ENCODE measurements around the gene SPHKAP. TPM values are rescaled to one million over a fixed set of nuclear protein-coding genes. Genes with fewer than 3 reads are reported as not detected.
"Not testable (repeated sequence)": the region's sequence is repeated elsewhere in the genome, so short reads cannot be mapped to it uniquely, and the experiment has no call there.

Gene SPHKAP
- total RNA-seq, 4 donors from 2014 or later = under 0.01 TPM; not detected in 3

DNA sequence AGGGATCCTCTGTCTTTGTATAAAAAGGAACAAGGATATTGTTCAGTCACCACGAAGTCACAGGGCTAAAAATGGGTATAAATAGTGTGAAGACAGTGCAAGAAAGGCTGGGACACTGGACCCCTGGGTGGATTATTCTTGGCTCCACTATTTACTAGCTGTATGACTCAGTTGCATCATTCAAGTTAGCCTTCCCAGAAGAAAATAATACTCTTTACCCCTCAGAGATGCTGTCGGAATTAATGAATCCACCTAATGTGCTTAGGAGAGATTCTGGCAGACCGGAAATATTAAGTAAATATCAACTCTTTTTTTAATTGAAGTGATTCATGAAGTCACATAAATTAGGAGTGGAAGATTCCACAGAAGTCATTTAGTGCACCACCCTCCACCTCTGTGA is 98.9 kb downstream of the SPHKAP start:
- WGBS, 2 donors = 49 to 61% methylated on average over 3 of the region's 3 CpGs
- Histone ChIP-seq H3K4me3 (no peak overlapping the region), H3K36me3 (no peaks in the 10 kb centered on the region), H3K4me1 (no peaks in the 10 kb centered on the region), H3K9me3 (no peaks in the 10 kb centered on the region), H3K27ac (no peak overlapping the region), H3K27me3 (no peaks in the 10 kb centered on the region)
- intact Hi-C loops (cut with DNase I) = no loop called here
- TF ChIP-seq, protein P1, sequence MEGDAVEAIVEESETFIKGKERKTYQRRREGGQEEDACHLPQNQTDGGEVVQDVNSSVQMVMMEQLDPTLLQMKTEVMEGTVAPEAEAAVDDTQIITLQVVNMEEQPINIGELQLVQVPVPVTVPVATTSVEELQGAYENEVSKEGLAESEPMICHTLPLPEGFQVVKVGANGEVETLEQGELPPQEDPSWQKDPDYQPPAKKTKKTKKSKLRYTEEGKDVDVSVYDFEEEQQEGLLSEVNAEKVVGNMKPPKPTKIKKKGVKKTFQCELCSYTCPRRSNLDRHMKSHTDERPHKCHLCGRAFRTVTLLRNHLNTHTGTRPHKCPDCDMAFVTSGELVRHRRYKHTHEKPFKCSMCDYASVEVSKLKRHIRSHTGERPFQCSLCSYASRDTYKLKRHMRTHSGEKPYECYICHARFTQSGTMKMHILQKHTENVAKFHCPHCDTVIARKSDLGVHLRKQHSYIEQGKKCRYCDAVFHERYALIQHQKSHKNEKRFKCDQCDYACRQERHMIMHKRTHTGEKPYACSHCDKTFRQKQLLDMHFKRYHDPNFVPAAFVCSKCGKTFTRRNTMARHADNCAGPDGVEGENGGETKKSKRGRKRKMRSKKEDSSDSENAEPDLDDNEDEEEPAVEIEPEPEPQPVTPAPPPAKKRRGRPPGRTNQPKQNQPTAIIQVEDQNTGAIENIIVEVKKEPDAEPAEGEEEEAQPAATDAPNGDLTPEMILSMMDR (IDR thresholded peaks at IDR 0.05) = no peak
- TF ChIP-seq POLR2A (IDR thresholded peaks at IDR 0.05) = no peak
- no peak for DNase-seq

DNA sequence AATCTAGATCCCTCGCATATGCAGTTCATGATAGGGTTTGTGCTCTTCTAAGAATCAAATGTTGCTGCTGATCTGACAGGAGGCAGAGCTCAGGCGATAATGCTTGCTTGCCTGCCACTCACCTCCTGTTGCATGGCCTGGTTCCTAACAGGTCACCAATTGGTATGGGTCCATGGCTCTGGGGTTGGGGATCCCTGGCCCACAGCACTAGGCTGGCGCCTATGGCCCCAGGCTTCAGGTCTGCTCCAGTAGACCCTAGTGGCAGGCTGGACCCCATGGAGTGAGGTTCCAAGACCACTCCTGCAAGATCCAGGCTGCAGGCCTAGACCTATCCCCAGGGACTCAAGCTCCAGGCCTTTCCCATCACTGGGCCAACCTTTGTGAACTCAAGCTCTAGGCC is 102.3 kb downstream of the SPHKAP start:
- no peaks in the 10 kb centered on the region for H3K36me3 ChIP-seq
- no peaks in the 10 kb centered on the region for H3K4me1 ChIP-seq
- 75 to 100% methylated on average over 1 to 2 of the region's 3 CpGs for WGBS, 2 donors
- no peak overlapping the region for H3K27ac ChIP-seq
- intact Hi-C loops (cut with DNase I) = no loop called here
- TF ChIP-seq POLR2A (IDR thresholded peaks at IDR 0.05) = no peak
- TF ChIP-seq, protein P1 (IDR thresholded peaks at IDR 0.05) = no peak
- no peak for DNase-seq
- no peaks in the 10 kb centered on the region for H3K9me3 ChIP-seq
- H3K27me3 ChIP-seq = no peaks in the 10 kb centered on the region
- no peak overlapping the region for H3K4me3 ChIP-seq

DNA sequence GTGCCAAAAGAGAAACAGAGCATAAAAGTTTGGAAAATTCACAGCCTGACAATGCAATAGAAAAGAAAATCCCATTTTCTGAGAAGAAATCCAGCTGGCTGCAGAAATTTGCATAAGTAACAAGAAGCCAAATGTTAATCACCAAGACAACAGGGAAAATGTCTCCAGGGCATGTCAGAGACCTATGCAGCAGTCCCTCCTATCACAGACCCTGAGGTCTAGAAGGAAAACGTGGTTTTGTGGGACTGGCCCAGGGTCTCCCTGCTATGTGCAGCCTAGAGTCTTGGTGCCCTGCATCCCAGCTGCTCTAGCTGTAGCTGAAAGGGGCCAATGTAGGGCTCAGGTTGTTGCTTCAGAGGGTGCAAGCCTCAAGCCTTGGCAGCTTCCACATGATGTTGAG is 104.8 kb downstream of the SPHKAP start:
- WGBS, 2 donors = 40 to 47% methylated on average over 1 of the region's 1 CpG
- H3K27ac ChIP-seq; H3K4me3 ChIP-seq; DNase-seq; intact Hi-C loops (cut with DNase I); H3K9me3 ChIP-seq; H3K4me1 ChIP-seq; H3K36me3 ChIP-seq; H3K27me3 ChIP-seq: not testable (repeated sequence)

DNA sequence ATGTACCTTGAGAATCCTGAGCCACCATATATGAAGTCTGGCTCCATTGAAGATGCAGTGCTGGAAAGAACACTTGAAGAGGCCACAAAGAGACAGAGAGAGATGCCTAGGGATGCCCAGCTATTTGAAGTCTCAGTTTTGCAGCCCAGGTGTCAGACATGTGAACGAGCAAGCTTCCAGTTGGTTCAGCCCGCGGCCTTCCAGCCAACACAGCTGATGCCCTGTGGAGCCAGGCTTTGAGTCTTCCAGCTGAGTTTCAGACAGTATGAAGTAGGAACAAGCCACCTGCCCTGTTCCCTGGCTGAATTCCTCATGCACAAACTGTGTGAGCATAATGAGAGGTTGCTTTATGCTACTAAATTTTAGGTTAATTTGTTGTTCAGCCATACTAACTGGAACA is 108.8 kb downstream of the SPHKAP start:
- no peak overlapping the region for H3K4me3 ChIP-seq
- no peaks in the 10 kb centered on the region for H3K27me3 ChIP-seq
- no peaks in the 10 kb centered on the region for H3K4me1 ChIP-seq
- TF ChIP-seq, protein P1 (IDR thresholded peaks at IDR 0.05) = no peak
- no peak for TF ChIP-seq POLR2A (IDR thresholded peaks at IDR 0.05)
- DNase-seq = no peak
- WGBS, 2 donors = 69 to 77% methylated on average over 3 of the region's 3 CpGs
- intact Hi-C loops (cut with DNase I) = no loop called here
- no peaks in the 10 kb centered on the region for H3K9me3 ChIP-seq
- no peaks in the 10 kb centered on the region for H3K36me3 ChIP-seq
- H3K27ac ChIP-seq = no peak overlapping the region

DNA sequence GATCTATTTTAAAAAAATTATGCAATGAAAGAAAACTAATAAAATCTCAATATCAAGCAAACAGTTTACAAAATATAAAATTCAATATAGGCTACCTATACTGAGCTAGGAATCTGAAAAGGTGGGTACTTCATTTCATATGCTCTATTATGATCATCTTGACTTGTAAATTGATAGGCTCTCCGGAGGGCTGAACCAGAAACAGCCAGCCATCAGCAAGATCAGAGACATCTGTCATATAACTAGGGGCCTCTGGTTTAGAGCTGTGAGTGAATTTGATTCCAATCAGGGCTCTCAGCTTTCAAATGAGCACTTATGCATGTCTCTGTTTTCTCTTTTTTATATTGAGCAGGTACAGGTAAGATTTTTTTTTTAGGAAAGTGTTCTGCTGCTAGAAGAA is 114.2 kb downstream of the SPHKAP start:
- no peaks in the 10 kb centered on the region for H3K9me3 ChIP-seq
- H3K27ac ChIP-seq = no peak overlapping the region
- no peak for DNase-seq
- 20 to 56% methylated on average over 1 of the region's 1 CpG for WGBS, 2 donors
- intact Hi-C loops (cut with DNase I) = no loop called here
- no peaks in the 10 kb centered on the region for H3K4me1 ChIP-seq
- H3K36me3 ChIP-seq = no peaks in the 10 kb centered on the region
- TF ChIP-seq POLR2A (IDR thresholded peaks at IDR 0.05) = no peak
- TF ChIP-seq, protein P1 (IDR thresholded peaks at IDR 0.05) = no peak
- H3K4me3 ChIP-seq = no peak overlapping the region
- no peaks in the 10 kb centered on the region for H3K27me3 ChIP-seq

DNA sequence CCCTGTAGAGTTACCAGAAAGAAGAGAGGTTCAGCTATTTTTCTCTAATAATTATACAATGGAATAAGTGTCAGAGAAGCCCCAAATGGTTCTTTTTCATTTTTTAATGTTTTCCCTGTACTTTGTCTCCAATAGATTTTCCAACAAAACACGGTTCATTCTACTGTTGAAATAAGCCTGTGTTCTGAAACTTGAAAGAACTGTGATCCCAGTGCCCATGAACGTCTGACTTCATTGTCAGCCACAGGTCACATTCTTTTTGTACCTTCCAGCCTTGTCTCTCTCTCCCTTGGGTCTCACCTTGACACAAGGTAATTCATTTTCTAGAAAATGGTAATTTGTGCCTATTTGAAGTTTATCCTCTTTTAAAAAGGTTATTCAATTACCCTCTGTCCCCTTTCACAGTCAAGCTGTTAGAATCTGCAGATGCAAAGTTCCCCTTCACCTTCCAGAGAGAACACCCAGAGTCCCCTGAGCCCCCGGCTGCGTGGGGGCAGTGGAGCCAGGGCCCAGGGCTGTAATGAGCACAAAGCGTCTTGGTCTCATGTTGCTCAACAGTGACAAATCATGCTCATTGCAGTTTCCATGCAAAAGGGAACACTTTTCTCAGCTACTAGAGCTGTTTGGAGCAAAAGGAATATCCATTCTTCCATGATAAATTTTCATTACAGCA is 115.2 kb downstream of the SPHKAP start:
- no peak for TF ChIP-seq POLR2A (IDR thresholded peaks at IDR 0.05)
- TF ChIP-seq, protein P1 (IDR thresholded peaks at IDR 0.05) = no peak
- Histone ChIP-seq H3K4me1 (no peaks in the 10 kb centered on the region), H3K9me3 (no peaks in the 10 kb centered on the region), H3K27ac (no peak overlapping the region), H3K4me3 (no peak overlapping the region), H3K27me3 (no peaks in the 10 kb centered on the region), H3K36me3 (no peaks in the 10 kb centered on the region)
- intact Hi-C loops (cut with DNase I) = no loop called here
- 41 to 42% methylated on average over 5 of the region's 5 CpGs for WGBS, 2 donors
- DNase-seq = no peak
